Neutrophil (primary cell): ENCODE results near the gene ITPKA.

Experiments
- H3K27ac ChIP-seq: fragments of 200-600 bp; sonication (generic); 2 replicates; pipeline ENCODE4 v1.5.1; 2016; ENCODE audit warnings: mild to moderate bottlenecking, moderate library complexity
- H3K27me3 ChIP-seq: fragments of 200-600 bp; sonication (generic); 2 replicates; pipeline ENCODE4 v1.6.0; 2016; ENCODE audit warnings: mild to moderate bottlenecking
- H3K36me3 ChIP-seq: fragments of 200-600 bp; sonication (generic); 2 replicates; pipeline ENCODE4 v1.5.1; 2017
- H3K4me1 ChIP-seq, 2 experiments: fragments of 200-600 bp in 1 of 2; sonication (generic) in 1 of 2; 1 replicate in 1 of 2; 2 replicates in 1 of 2; pipeline versions ENCODE4 v1.5.1 to v1.6.1; 2013 to 2016; ENCODE audit warnings: low read depth in 1 of 2, low read length in 1 of 2, mild to moderate bottlenecking in 1 of 2, moderate library complexity in 1 of 2; ENCODE audit not compliant: control insufficient read depth in 1 of 2, insufficient read depth in 1 of 2
- H3K4me3 ChIP-seq, 2 experiments: fragments of 200-600 bp in 1 of 2; sonication (generic) in 1 of 2; 1 replicate in 1 of 2; 2 replicates in 1 of 2; pipeline ENCODE4 v1.5.1; 2013 to 2016; ENCODE audit warnings: low read depth in 1 of 2, low read length in 1 of 2, mild to moderate bottlenecking in 1 of 2, moderate library complexity in 1 of 2
- H3K9me3 ChIP-seq: fragments of 200-600 bp; sonication (generic); 2 replicates; pipeline ENCODE4 v1.5.1; 2016
- CTCF ChIP-seq: fragments of 200-600 bp; sonication (generic); IDR thresholded peaks from 2 replicates; pipeline ENCODE4 v1.5.1; 2016; ENCODE audit warnings: antibody characterized with exemption

Gene ITPKA

GRCh38 chr15:41493205-41493901, at the start of gene ITPKA:
Gene ITPKA (plus strand): TSS chr15:41493874. CDS start chr15:41493928, 54 bp downstream.
- Histone ChIP-seq H3K4me3 (peak within 1 kb of the TSS; percentile 67 to 89), H3K27me3 (peaks cover 85% of the 10 kb centered on the region), H3K36me3 (no peaks in the 10 kb centered on the region), H3K27ac (no peak within 1 kb of the TSS), H3K4me1 (peaks cover 27 to 32% of the 10 kb centered on the region in 2 experiments), H3K9me3 (no peaks in the 10 kb centered on the region)
- no peak for TF ChIP-seq CTCF

GRCh38 chr15:41445399-41445798, 48.3 kb upstream of the ITPKA start:
- no peak for TF ChIP-seq CTCF
- H3K27me3 ChIP-seq, result no peaks in the 10 kb centered on the region

GRCh38 chr15:41462084-41462795, 31.4 kb upstream of the ITPKA start:
- no peak overlapping the region for H3K27ac ChIP-seq
- H3K27me3 ChIP-seq, result no peaks in the 10 kb centered on the region
- TF ChIP-seq CTCF, result no peak
- H3K4me1 ChIP-seq, result peaks cover 0 to 7% of the 10 kb centered on the region in 2 experiments
- H3K36me3 ChIP-seq, result peaks cover 80% of the 10 kb centered on the region
- H3K9me3 ChIP-seq, result no peaks in the 10 kb centered on the region
- H3K4me3 ChIP-seq, result no peak overlapping the region

More at GRCh38 chr15:41445399-41445798, 48.3 kb upstream of the ITPKA start:
- H3K27ac ChIP-seq, result no peak overlapping the region
- peaks cover 27% of the 10 kb centered on the region for H3K36me3 ChIP-seq
- no peak overlapping the region for H3K4me3 ChIP-seq
- H3K9me3 ChIP-seq, result no peaks in the 10 kb centered on the region
- H3K4me1 ChIP-seq, result no peaks in the 10 kb centered on the region

- no peak for TF ChIP-seq CTCF
- Histone ChIP-seq H3K9me3 (no peaks in the 10 kb centered on the region), H3K27me3 (no peaks in the 10 kb centered on the region), H3K4me1 (peaks cover 0 to 7% of the 10 kb centered on the region in 2 experiments), H3K36me3 (peaks cover 85% of the 10 kb centered on the region), H3K4me3 (no peak overlapping the region), H3K27ac (no peak overlapping the region)
Observed at GRCh38 chr15:41464889-41465580, 28.6 kb upstream of the ITPKA start.

- Histone ChIP-seq H3K27me3 (no peaks in the 10 kb centered on the region), H3K9me3 (no peaks in the 10 kb centered on the region), H3K36me3 (peaks cover 90% of the 10 kb centered on the region), H3K4me3 (no peak overlapping the region), H3K4me1 (peaks cover 0 to 7% of the 10 kb centered on the region in 2 experiments), H3K27ac (no peak overlapping the region)
- peak; percentile 27 for TF ChIP-seq CTCF
Observed at GRCh38 chr15:41465822-41466421, 27.8 kb upstream of the ITPKA start.
